A549 (cell line): ENCODE data around the gene NPHP1. TPM values are rescaled to one million over a fixed set of nuclear protein-coding genes. Genes with fewer than 3 reads are reported as not detected.
"Not testable (repeated sequence)": the region's sequence is repeated elsewhere in the genome, so short reads cannot be mapped to it uniquely, and the experiment has no call there.

Source experiments
- ATAC-seq, 2 experiments: fragments of 200-7000 bp in 1 of 2; fragments of >200 bp in 1 of 2; cut with Nextera tagmentation in 1 of 2; cut with Tn5 transposase in 1 of 2; 3 replicates each; pipeline versions ENCODE4 v1.8.0 to v1.9.1; 2018 to 2020; ENCODE audit warnings: mild to moderate bottlenecking in 1 of 2, moderate library complexity in 1 of 2
- CTCF ChIA-PET: fragments of 300-600 bp; sonication (Branson Sonifier 250); formaldehyde crosslinking; extraction: SDS; loops from one replicate; lab custom pipeline; 2021; ENCODE audit warnings: antibody characterized with exemption, inconsistent platforms; lab: Yijun Ruan, JAX
- POLR2A ChIA-PET: fragments of 350-600 bp; formaldehyde crosslinking; extraction: SDS; loops from one replicate; lab custom pipeline; 2021; ENCODE audit warnings: antibody characterized with exemption, inconsistent platforms; lab: Yijun Ruan, JAX
- DNase-seq, 2 experiments: peaks; one replicate each; pipeline versions ENCODE4 v3.0.0 to v3.0.0-alpha.2; 2011 to 2016; ENCODE audit warnings: low read depth in 1 of 2, low spot score in 1 of 2
- FAIRE-seq: peaks from 2 replicates; lab custom pipeline; 2011; peaks lifted over from hg19 to GRCh38; lab: Jason Lieb, UNC
- H3K27ac ChIP-seq, 2 experiments: fragments of >200 bp; sonication (Bioruptor Twin); formaldehyde crosslinking; 3 replicates each; pipeline ENCODE4 v1.5.1; 2016 to 2017
- H3K4me1 ChIP-seq: fragments of >200 bp; sonication (Bioruptor Twin); formaldehyde crosslinking; 3 replicates; pipeline ENCODE4 v1.6.1; 2016
- H3K4me2 ChIP-seq: fragments of >200 bp; sonication (Bioruptor Twin); formaldehyde crosslinking; 3 replicates; pipeline ENCODE4 v1.6.1; 2016
- H3K4me3 ChIP-seq: fragments of >200 bp; sonication (Bioruptor Twin); formaldehyde crosslinking; 3 replicates; pipeline ENCODE4 v1.5.1; 2016
- H3K9me3 ChIP-seq: fragments of >200 bp; sonication (Bioruptor Twin); formaldehyde crosslinking; 3 replicates; pipeline ENCODE4 v1.6.1; 2016
- CBX8 ChIP-seq: fragments of 200-600 bp; sonication (generic); IDR thresholded peaks from 2 replicates; pipeline ENCODE4 v1.6.1; 2016
- CHD2 ChIP-seq: fragments of 150-350 bp; IDR thresholded peaks from 2 replicates; pipeline ENCODE4 v1.6.1; 2014; ENCODE audit warnings: low read length; ENCODE audit not compliant: partially characterized antibody
- CHD4 ChIP-seq: fragments of 200-600 bp; sonication (generic); IDR thresholded peaks from 2 replicates; pipeline ENCODE4 v1.6.1; 2016; ENCODE audit warnings: antibody characterized with exemption, mild to moderate bottlenecking, borderline replicate concordance
- CTCF ChIP-seq: fragments of >200 bp; sonication (Bioruptor Twin); formaldehyde crosslinking; IDR thresholded peaks from 3 replicates; pipeline ENCODE4 v1.5.1; 2016
- EHF ChIP-seq: fragments of 250-450 bp; sonication (Bioruptor Pico); IDR thresholded peaks from 2 replicates; pipeline ENCODE4 v1.5.0; 2020; ENCODE audit warnings: mild to moderate bottlenecking
- ELK1 ChIP-seq: fragments of 150-350 bp; IDR thresholded peaks from 2 replicates; pipeline ENCODE4 v1.6.1; 2014; ENCODE audit warnings: low read depth, mild to moderate bottlenecking, low read length
- FOSB ChIP-seq: fragments of 250-450 bp; sonication (Bioruptor Pico); IDR thresholded peaks from 2 replicates; pipeline ENCODE4 v1.5.0; 2020; ENCODE audit warnings: mild to moderate bottlenecking, moderate library complexity
- FOSL2 ChIP-seq, 2 experiments: fragments of 450-650 bp in 1 of 2; fragments of >200 bp in 1 of 2; sonication (Bioruptor Twin) in 1 of 2; formaldehyde crosslinking; IDR thresholded peaks; 2 replicates each; pipeline versions ENCODE4 v1.5.0 to v1.6.1; 2016 to 2020; ENCODE audit warnings: mild to moderate bottlenecking in 1 of 2, moderate library complexity in 1 of 2
- GATA3 ChIP-seq: IDR thresholded peaks from 2 replicates; pipeline ENCODE4 v1.6.1; 2012; ENCODE audit warnings: borderline replicate concordance
- HDAC2 ChIP-seq: fragments of 200-600 bp; sonication (generic); IDR thresholded peaks from 2 replicates; pipeline ENCODE4 v1.6.1; 2016
- HOXA7 ChIP-seq: fragments of 250-450 bp; sonication (Bioruptor Pico); IDR thresholded peaks from 2 replicates; pipeline ENCODE4 v1.5.0; 2020; ENCODE audit warnings: mild to moderate bottlenecking, moderate library complexity
- JUN ChIP-seq, 2 experiments: fragments of >200 bp; sonication (Bioruptor Twin); formaldehyde crosslinking; IDR thresholded peaks; 2 replicates in 1 of 2; 3 replicates in 1 of 2; pipeline ENCODE4 v1.6.1; 2016 to 2017
- JUNB ChIP-seq: fragments of >200 bp; sonication (Bioruptor Twin); formaldehyde crosslinking; IDR thresholded peaks from 2 replicates; pipeline ENCODE4 v1.6.1; 2016
- MAFK ChIP-seq: fragments of 450-650 bp; IDR thresholded peaks from 2 replicates; pipeline ENCODE4 v1.6.1; 2014; ENCODE audit not compliant: partially characterized antibody
- MYC ChIP-seq: IDR thresholded peaks from 2 replicates; pipeline ENCODE4 v1.6.1; 2012; ENCODE audit warnings: mild to moderate bottlenecking, inconsistent platforms, low read length, improper control_type of control experiment, borderline replicate concordance
- NFE2L2 ChIP-seq: fragments of 150-350 bp; conservative IDR thresholded peaks from 2 replicates; pipeline ENCODE4 v1.6.1; 2014; ENCODE audit warnings: low read length
- PHF8 ChIP-seq: fragments of 200-600 bp; sonication (generic); IDR thresholded peaks from 2 replicates; pipeline ENCODE4 v1.6.1; 2016; ENCODE audit warnings: low read depth, mild to moderate bottlenecking, antibody characterized with exemption, moderate library complexity, borderline replicate concordance
- POLR2AphosphoS2 ChIP-seq: conservative IDR thresholded peaks from 2 replicates; pipeline ENCODE4 v1.6.1; 2012; ENCODE audit warnings: low read length, improper control_type of control experiment, inconsistent platforms
- RAD21 ChIP-seq, 2 experiments: fragments of >200 bp in 1 of 2; sonication (Bioruptor Twin) in 1 of 2; formaldehyde crosslinking in 1 of 2; IDR thresholded peaks in 1 of 2; conservative IDR thresholded peaks in 1 of 2; 2 replicates in 1 of 2; 3 replicates in 1 of 2; pipeline ENCODE4 v1.6.1; 2012 to 2018; ENCODE audit warnings: inconsistent platforms in 1 of 2
- RARB ChIP-seq: fragments of 250-450 bp; sonication (Bioruptor Pico); IDR thresholded peaks from 2 replicates; pipeline ENCODE4 v1.8.0; 2021; ENCODE audit warnings: mild to moderate bottlenecking, moderate library complexity
- RCOR1 ChIP-seq: fragments of 150-350 bp; IDR thresholded peaks from 2 replicates; pipeline ENCODE4 v1.6.1; 2014; ENCODE audit warnings: antibody characterized with exemption, low read length, low read depth
- REST ChIP-seq: fragments of 200-600 bp; sonication (generic); IDR thresholded peaks from 2 replicates; pipeline ENCODE4 v1.6.1; 2016; ENCODE audit warnings: antibody characterized with exemption, mild to moderate bottlenecking, moderate library complexity
- RFX5 ChIP-seq: fragments of 450-650 bp; IDR thresholded peaks from 2 replicates; pipeline ENCODE4 v1.7.1; 2014; ENCODE audit warnings: antibody characterized with exemption, mild to moderate bottlenecking, moderate library complexity
- SREBF2 ChIP-seq: fragments of 450-650 bp; IDR thresholded peaks from 2 replicates; pipeline ENCODE4 v1.6.1; 2014; ENCODE audit warnings: mild to moderate bottlenecking, moderate library complexity
- WGBS: methylation state at CpG from one replicate; pipeline ENCODE4 v1.1.6; 2017; ENCODE audit errors: missing lambda C conversion rate; 5-methylcytosine and 5-hydroxymethylcytosine counted together
- polyA plus RNA-seq, 4 experiments: library from polyadenylated mRNA; depleted of rRNA in 3 of 4; stranded (reverse); fragments of >200 nt; fragmentation: RNase III in 1 of 4; extraction: RNeasy Plus Mini Kit Qiagen cat#74134 plus additional on column Dnase treatment in 1 of 4; gene quantifications; 2 replicates in 3 of 4; 3 replicates in 1 of 4; pipeline ENCODE4 v1.2.3, GENCODE V29; 2011 to 2017

The NPHP1 gene
- polyA plus RNA-seq, 2 of the 4 experiments (the other 2 are of a cell fraction) = 8.4 to 15.4 TPM

GRCh38 chr2:110198016-110198415 lies 6.8 kb downstream of the NPHP1 start:
- no peak overlapping the region for H3K27ac ChIP-seq
- no peak for TF ChIP-seq FOSB (CRISPR knock-in tag)
- no peak for TF ChIP-seq JUNB
- no peak for TF ChIP-seq MYC
- TF ChIP-seq RCOR1 = no peak
- TF ChIP-seq ELK1 = no peak
- 56% methylated on average over 3 of the region's 3 CpGs for WGBS
- no peak for ATAC-seq
- FAIRE-seq = no peak
- ChIA-PET POLR2A (no interaction called here), CTCF (interaction anchor here (1.7 kb wide), 1 partner anchor 41 kb away, joined by 4 read pairs; no protein-coding TSS in a partner anchor)
- H3K4me1 ChIP-seq = no peaks in the 10 kb centered on the region
- H3K4me3 ChIP-seq = no peak overlapping the region
- no peak overlapping the region for H3K4me2 ChIP-seq
- DNase-seq = no peak
- no peaks in the 10 kb centered on the region for H3K9me3 ChIP-seq

GRCh38 chr2:110197452-110197851 lies 7.4 kb downstream of the NPHP1 start:
- H3K4me1 ChIP-seq = no peaks in the 10 kb centered on the region
- ChIA-PET CTCF (no interaction called here), POLR2A (no interaction called here)
- TF ChIP-seq SREBF2 (no peak), FOSL2 (IDR thresholded peaks at IDR 0.05) (no peak), FOSL2 (CRISPR knock-in tag; IDR thresholded peaks at IDR 0.05) (no peak), POLR2AphosphoS2 (no peak), JUN (IDR thresholded peaks at IDR 0.05) (no peak), PHF8 (no peak), ELK1 (no peak), CHD4 (no peak), HDAC2 (no peak), MAFK (no peak)
- H3K4me3 ChIP-seq = no peak overlapping the region
- no peak overlapping the region for H3K27ac ChIP-seq
- no peak overlapping the region for H3K4me2 ChIP-seq
- 68% methylated on average over 4 of the region's 4 CpGs for WGBS
- DNase-seq (no peak), FAIRE-seq (no peak), ATAC-seq (no peak)
- H3K9me3 ChIP-seq = no peaks in the 10 kb centered on the region

GRCh38 chr2:110190169-110190568 lies 14.6 kb downstream of the NPHP1 start:
- 100% methylated on average over 1 of the region's 23 CpGs for WGBS
- H3K4me2 ChIP-seq, H3K4me1 ChIP-seq, H3K27ac ChIP-seq, CTCF ChIA-PET, POLR2A ChIA-PET, FAIRE-seq, DNase-seq, H3K4me3 ChIP-seq, ATAC-seq, H3K9me3 ChIP-seq: not testable (repeated sequence)

- ChIA-PET POLR2A (no interaction called here), CTCF (interaction anchor here (2.4 kb wide), 1 partner anchor 25 kb away, joined by 6 read pairs; no protein-coding TSS in a partner anchor)
- Histone ChIP-seq H3K27ac (no peak overlapping the region), H3K4me2 (no peak overlapping the region), H3K4me1 (no peaks in the 10 kb centered on the region), H3K4me3 (no peak overlapping the region), H3K9me3 (peaks cover 10% of the 10 kb centered on the region; the same call in 1 of the 3 replicates)
- ATAC-seq (no peak), FAIRE-seq (no peak), DNase-seq (no peak)
- whole genome bisulfite sequencing = 74% methylated on average over 2 of the region's 2 CpGs
- TF ChIP-seq SREBF2 = no peak
- no peak for TF ChIP-seq CHD4
- TF ChIP-seq CHD2 = no peak
- TF ChIP-seq NFE2L2 = no peak
- TF ChIP-seq REST = no peak
- no peak for TF ChIP-seq EHF (CRISPR knock-in tag)
- TF ChIP-seq GATA3 = no peak
- no peak for TF ChIP-seq RARB (CRISPR knock-in tag)
- no peak for TF ChIP-seq RAD21 (conservative IDR thresholded peaks at IDR 0.05 in 1 of 2, IDR thresholded peaks at IDR 0.05 in 1 of 2)
- TF ChIP-seq HOXA7 (CRISPR knock-in tag) = no peak
- TF ChIP-seq CBX8 = no peak
- no peak for TF ChIP-seq RFX5
- no peak for TF ChIP-seq CTCF
Measured at GRCh38 chr2:110182449-110182848, 22.4 kb downstream of the NPHP1 start.
